ENCODE results near the gene EDC4. TPM values are rescaled to one million over a fixed set of nuclear protein-coding genes. Genes with fewer than 3 reads are reported as not detected.

The EDC4 gene
- total and polyA plus RNA-seq, 9 of the 15 experiments (the other 6 are each of a cell fraction or from before 2014, with no cell fraction given), result 1.1 to 131 (median 74.0) TPM

DNA sequence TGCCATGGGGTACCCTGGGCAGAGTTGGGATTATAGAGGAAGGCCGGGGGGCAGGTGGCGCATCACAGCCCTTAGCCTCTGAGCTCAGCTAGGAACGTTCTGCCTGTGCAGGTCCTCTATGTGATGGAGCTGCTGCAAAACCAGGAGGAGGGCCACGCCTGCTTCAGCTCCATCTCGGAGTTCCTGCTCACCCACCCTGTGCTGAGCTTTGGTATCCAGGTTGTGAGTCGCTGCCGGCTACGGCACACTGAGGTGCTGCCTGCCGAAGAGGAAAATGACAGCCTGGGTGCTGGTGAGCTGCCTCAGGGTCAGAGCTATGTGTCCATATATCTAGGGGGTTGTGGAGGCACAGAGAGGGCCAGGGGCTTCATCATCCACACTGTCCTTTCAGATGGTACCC is 6.0 kb downstream of the EDC4 start:
- POLR2A ChIA-PET, result interaction anchor here (1.0 to 2.3 kb wide), 3 partner anchors 9 to 72 kb away, joined by 3 to 11 read pairs (median 4); partner anchors contain the start of genes RANBP10 and TSNAXIP1
- Histone ChIP-seq H3K9me1 (ENCODE audit: control insufficient read depth, insufficient read depth, low read length) (no peaks in the 10 kb centered on the region), H4K20me1 (replicated peaks; ENCODE audit: control insufficient read depth, insufficient read depth, low read length) (peaks cover 25% of the 10 kb centered on the region)

More for the DNA sequence above, 6.0 kb downstream of the EDC4 start:
- Histone ChIP-seq H3K36me3 (ENCODE audit: control insufficient read depth, insufficient read depth, low read length) (peaks cover 97% of the 10 kb centered on the region; the same call in 2 of the 3 replicates), H3K4me3 (no peak overlapping the region), H3K9me3 (replicated peaks; ENCODE audit: control insufficient read depth, insufficient read depth, low read depth, low read length) (no peaks in the 10 kb centered on the region), H3K27me3 (ENCODE audit: control insufficient read depth in 2 of 2, insufficient read depth in 2 of 2, low read length in 2 of 2) (no peaks in the 10 kb centered on the region), H2AFZ (ENCODE audit: low read depth, low read length) (no peak overlapping the region), H3K9ac (ENCODE audit: insufficient read depth in 1 of 2, low read depth in 2 of 2, low read length in 2 of 2) (no peak overlapping the region), H3K4me2 (ENCODE audit: insufficient read depth, low read length) (no peak overlapping the region), H3K4me1 (replicated peaks in 1 of 2; ENCODE audit: control insufficient read depth in 2 of 2, insufficient read depth in 2 of 2, low read length in 2 of 2) (peaks cover 14 to 24% of the 10 kb centered on the region in 2 experiments; a peak in 4 of 5 replicates), H3K79me2 (ENCODE audit: control insufficient read depth, insufficient read depth, low read length) (peaks cover 30% of the 10 kb centered on the region), H3K27ac (ENCODE audit: extremely low read depth, low read depth, low read length) (no peak overlapping the region)
- in situ Hi-C loops (cut with MboI) (no loop called here), intact Hi-C loops (cut with micrococcal nuclease) (no loop called here)
- no peak for FAIRE-seq
- 94% methylated on average over 6 of the region's 9 CpGs for WGBS (ENCODE audit: insufficient coverage, low coverage, missing lambda C conversion rate)
- DNase-seq (ENCODE audit: extremely low read depth in 1 of 4, low spot score in 3 of 4), result no peak
- no peak for ATAC-seq
- TF ChIP-seq ZNF740 (CRISPR knock-in tag; IDR thresholded peaks at IDR 0.05), result no peak
- TF ChIP-seq ZNF740 (tag; IDR thresholded peaks at IDR 0.05), result no peak
- no peak for TF ChIP-seq ZNF551 (CRISPR knock-in tag; IDR thresholded peaks at IDR 0.05)
- no peak for TF ChIP-seq TRIM28 (IDR thresholded peaks at IDR 0.05)
- TF ChIP-seq SREBF1 (IDR thresholded peaks at IDR 0.05; ENCODE audit: borderline replicate concordance, low read depth, low read length), result no peak
- TF ChIP-seq, protein P1, sequence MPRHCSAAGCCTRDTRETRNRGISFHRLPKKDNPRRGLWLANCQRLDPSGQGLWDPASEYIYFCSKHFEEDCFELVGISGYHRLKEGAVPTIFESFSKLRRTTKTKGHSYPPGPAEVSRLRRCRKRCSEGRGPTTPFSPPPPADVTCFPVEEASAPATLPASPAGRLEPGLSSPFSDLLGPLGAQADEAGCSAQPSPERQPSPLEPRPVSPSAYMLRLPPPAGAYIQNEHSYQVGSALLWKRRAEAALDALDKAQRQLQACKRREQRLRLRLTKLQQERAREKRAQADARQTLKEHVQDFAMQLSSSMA (CRISPR knock-in tag; IDR thresholded peaks at IDR 0.05), result no peak
- TF ChIP-seq ZBTB8A (IDR thresholded peaks at IDR 0.05; ENCODE audit: partially characterized antibody), result no peak
- no peak for TF ChIP-seq KLF16 (IDR thresholded peaks at IDR 0.05)
- TF ChIP-seq RFX5 (IDR thresholded peaks at IDR 0.05; ENCODE audit: low read depth, low read length), result no peak
- TF ChIP-seq UBTF (IDR thresholded peaks at IDR 0.05; ENCODE audit: borderline replicate concordance in 1 of 2, low read depth in 2 of 2, low read length in 2 of 2), result no peak
- no peak for TF ChIP-seq ZNF75A (CRISPR knock-in tag; IDR thresholded peaks at IDR 0.05)
- no peak for TF ChIP-seq TCF15 (CRISPR knock-in tag; IDR thresholded peaks at IDR 0.05)
- BruUV-seq (replicated peaks), result no TSS peak
- CTCF ChIA-PET (ENCODE audit: low intra/inter-chr PET ratio), result no interaction called here
